ENCODE results near the gene ARHGEF16. TPM values are rescaled to one million over a fixed set of nuclear protein-coding genes. Genes with fewer than 3 reads are reported as not detected.

Gene ARHGEF16
- total RNA-seq, 1 donor from 2014 or later = 0.20 TPM

GRCh38 chr1:3468236-3469103, 14.0 kb downstream of the ARHGEF16 start:
- no peak for DNase-seq (ENCODE audit: low read depth in 2 of 2)

GRCh38 chr1:3469104-3469848, 14.8 kb downstream of the ARHGEF16 start:
- no peak for DNase-seq (ENCODE audit: low read depth in 2 of 2)

- DNase-seq (ENCODE audit: low read depth in 2 of 2) = no peak
Observed at GRCh38 chr1:3469849-3470649, 15.6 kb downstream of the ARHGEF16 start.

GRCh38 chr1:3470650-3471355, 16.3 kb downstream of the ARHGEF16 start:
- no peak for DNase-seq (ENCODE audit: low read depth in 2 of 2)

- DNase-seq (ENCODE audit: low read depth in 2 of 2) = peak; percentile 21 to 79
Observed at GRCh38 chr1:3471356-3472087, 17.1 kb downstream of the ARHGEF16 start.

- DNase-seq (ENCODE audit: low read depth in 2 of 2) = no peak
Observed at GRCh38 chr1:3472088-3472850, 17.8 kb downstream of the ARHGEF16 start.

- no peak for DNase-seq (ENCODE audit: low read depth in 2 of 2)
Observed at GRCh38 chr1:3472906-3473305, 18.4 kb downstream of the ARHGEF16 start.

GRCh38 chr1:3473381-3473844, 18.9 kb downstream of the ARHGEF16 start:
- no peak for DNase-seq (ENCODE audit: low read depth in 2 of 2)

- no peak for DNase-seq (ENCODE audit: low read depth in 2 of 2)
Observed at GRCh38 chr1:3474016-3474415, 19.6 kb downstream of the ARHGEF16 start.

GRCh38 chr1:3474421-3474820, 20.0 kb downstream of the ARHGEF16 start:
- DNase-seq (ENCODE audit: low read depth in 2 of 2) = no peak

GRCh38 chr1:3475839-3476573, 21.5 kb downstream of the ARHGEF16 start:
- no peak for DNase-seq (ENCODE audit: low read depth in 2 of 2)

- no peak for DNase-seq (ENCODE audit: low read depth in 2 of 2)
Observed at GRCh38 chr1:3476666-3477065, 22.2 kb downstream of the ARHGEF16 start.

GRCh38 chr1:3477241-3477995, 23.0 kb downstream of the ARHGEF16 start:
- DNase-seq (ENCODE audit: low read depth in 2 of 2) = no peak

GRCh38 chr1:3478187-3478586, 23.7 kb downstream of the ARHGEF16 start:
- no peak for DNase-seq (ENCODE audit: low read depth in 2 of 2)

GRCh38 chr1:3479511-3480368, 25.3 kb downstream of the ARHGEF16 start:
- DNase-seq (ENCODE audit: low read depth in 2 of 2) = no peak

GRCh38 chr1:3480369-3480719, 25.9 kb downstream of the ARHGEF16 start:
- no peak for DNase-seq (ENCODE audit: low read depth in 2 of 2)

- DNase-seq (ENCODE audit: low read depth in 2 of 2) = no peak
Observed at GRCh38 chr1:3481046-3481445, 26.6 kb downstream of the ARHGEF16 start.
